ENCODE results near the gene PPP2R5B.
"Not testable (repeated sequence)": the region's sequence is repeated elsewhere in the genome, so short reads cannot be mapped to it uniquely, and the experiment has no call there.

PPP2R5B gene

GRCh38 chr11:64931290-64931689 lies 6.8 kb downstream of the PPP2R5B start:
- no peak for DNase-seq

GRCh38 chr11:64932324-64932723 lies 7.8 kb downstream of the PPP2R5B start:
- no peak for DNase-seq

DNA sequence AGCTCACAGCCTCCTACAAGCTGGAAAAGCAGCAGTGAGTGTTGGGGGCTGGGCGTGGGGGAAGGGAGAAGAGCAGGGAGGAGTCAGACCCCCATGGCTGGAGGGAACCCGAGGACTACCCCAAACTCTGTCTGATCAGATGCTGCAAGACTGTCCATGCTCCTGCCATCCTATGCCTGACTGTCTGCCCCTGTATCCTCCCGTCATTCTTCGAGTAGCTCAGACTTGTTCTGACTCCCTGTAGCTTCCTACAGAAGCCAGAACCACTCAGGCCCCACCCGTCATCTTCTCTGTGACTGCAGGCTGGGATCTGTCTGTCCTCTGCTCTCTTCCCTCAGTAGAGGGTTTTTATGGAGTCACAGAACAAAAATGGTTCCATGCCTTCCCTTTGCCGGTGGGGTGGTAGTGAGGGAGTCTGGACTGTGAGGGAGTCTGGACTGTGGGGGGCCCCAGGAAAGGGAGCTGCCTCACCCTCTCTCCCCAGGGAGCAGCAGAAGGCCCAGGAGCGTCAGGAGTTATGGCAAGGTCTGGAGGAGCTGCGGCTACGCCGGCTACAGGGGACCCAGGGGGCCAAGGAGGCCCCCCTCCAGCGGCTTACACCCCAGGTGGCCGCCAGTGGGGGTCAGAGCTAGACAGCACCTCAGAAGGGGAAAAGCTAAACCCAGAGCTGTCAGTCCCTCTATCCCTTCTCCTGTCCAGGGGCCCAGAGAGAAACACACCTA lies 8.9 kb downstream of the PPP2R5B start:
- DNase-seq: no peak

- DNase-seq: no peak
These were observed 9.6 kb downstream of the PPP2R5B start for GRCh38 chr11:64933935-64934681.

DNA sequence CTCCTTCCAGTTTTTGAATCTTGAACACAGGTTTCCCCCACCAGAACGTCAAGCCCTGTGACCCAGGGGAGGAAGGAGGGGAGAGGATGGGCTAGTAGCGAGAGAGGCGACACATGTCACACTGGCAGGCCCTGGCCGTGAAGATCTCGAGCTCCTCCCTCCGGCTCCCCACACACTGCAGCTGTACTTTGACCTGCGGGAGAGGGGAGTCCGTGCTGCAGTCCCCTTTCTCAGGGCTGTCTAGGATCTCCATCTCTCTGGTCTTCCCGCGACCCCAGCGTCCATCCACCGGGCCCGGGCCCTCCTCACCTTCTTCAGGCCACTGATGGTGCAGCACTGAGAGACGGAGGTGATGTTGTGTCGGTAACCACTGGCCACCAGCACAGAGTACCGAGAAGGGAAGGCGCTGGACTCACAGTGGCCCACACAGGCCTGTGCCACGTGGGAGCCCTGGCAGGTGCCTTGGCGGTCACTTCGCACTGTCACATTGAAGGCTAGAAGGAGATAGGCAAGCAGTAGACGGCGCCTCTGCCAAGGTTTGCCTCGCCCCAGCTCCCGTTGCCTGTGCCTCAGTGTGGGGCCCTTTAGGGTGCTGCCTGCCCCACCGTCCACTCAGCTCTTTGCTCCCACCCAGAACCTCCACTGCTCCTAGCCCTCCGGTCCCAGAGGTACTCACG lies 10.3 kb downstream of the PPP2R5B start:
- DNase-seq: no peak

DNA sequence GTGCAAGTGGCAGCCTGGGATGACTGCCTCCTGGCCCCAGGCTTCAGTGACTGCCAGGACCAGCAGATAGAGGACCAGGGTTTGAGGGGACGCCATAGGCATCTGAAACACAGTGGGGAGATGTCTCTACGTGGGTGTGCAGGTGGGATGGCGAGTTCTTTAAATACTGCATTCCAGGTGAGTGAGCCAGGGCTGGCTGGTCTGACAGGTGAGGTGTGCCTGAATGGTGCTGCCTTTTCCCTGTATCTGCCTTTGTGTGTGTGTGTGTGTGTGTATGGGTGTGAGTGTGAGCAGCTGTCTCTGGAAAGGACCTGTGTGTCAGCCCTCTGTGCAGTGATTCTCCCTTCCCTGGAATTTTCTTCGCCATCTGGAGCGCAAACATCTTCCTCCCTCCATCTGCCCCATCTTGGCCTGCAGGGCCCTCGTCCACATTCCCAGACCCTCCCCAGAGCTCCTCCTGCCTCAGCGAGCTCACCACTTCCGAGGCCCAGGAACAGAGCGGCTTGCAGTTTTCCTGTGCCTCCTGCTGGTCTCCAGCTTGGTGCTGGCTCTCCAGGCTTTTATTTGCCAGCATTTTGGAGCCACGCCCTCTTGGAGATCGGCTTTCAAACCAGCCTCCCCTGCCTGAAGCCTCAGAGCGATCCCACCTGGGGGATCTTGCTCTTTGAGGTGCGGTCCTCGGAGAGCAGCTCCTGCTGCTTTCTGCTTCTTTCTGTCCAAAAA lies 11.0 kb downstream of the PPP2R5B start, which contains the start of gene GPHA2:
Gene GPHA2, minus strand, starts transcription at position 535 of the 723 bp plus-strand sequence. Its CDS starts 433 bp downstream, at position 102.
- DNase-seq: no peak

DNA sequence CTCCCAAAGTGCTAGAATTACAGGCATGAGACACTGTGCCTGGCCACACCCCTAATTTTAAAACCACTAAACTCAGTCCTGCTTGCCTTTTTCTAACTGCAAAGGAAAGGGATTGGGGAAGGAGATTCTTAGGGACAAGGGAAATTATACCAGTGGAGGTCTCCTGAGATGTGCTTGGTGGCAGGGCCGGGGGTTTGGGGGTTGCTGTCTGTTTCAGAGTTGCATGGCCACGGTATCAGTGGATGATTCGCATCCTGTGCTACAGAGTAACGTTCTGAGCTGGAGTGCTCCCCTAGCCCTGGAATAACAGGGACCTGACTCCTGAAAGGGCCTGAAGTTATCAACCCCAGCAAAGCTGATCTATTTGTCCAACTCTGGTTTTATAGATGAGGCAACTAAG lies 12.1 kb downstream of the PPP2R5B start:
- no peak for DNase-seq

- DNase-seq: no peak
These were observed 22.8 kb downstream of the PPP2R5B start for GRCh38 chr11:64947208-64947814.

DNA sequence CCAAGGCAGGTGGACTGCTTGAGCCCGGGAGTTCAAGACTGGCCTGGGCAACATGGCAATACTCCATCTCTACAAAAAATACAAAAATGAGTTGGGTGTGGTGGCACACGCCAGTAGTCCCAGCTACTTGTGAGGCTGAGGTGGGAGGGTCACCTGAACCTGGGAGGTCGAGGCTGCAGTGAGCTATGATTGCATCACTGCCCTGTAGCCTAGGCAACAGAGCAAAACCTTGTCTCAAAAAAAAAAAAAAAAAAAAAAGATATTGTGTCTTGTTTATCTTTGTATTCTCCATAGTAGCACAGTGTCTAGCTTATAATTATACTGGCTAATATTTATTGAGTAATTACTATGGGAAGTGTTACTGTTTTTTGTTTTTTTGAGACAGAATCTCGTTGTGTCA lies 27.0 kb downstream of the PPP2R5B start:
- DNase-seq: no peak

DNA sequence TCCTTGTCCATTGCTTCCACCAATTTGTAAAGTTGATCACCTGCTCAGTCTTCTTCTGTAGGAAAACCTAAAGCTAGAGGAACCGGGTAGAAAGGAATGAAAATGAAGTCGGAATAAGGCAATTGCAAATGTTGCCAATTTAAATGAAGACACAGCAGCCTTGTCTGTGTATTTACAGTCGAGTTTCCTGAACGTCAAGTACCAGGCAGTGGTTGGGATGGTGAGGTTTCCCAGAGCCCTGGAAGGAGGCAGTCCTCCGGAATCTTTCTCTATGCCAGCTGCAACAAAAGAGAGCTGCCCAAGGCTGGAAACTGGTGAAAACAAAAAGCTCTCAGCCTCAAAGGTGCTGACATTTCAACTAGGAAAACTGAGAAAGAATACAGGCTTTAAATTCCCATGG lies 29.7 kb downstream of the PPP2R5B start:
- DNase-seq: no peak

- no peak for DNase-seq
These were observed 35.0 kb downstream of the PPP2R5B start for GRCh38 chr11:64959498-64959897.

DNA sequence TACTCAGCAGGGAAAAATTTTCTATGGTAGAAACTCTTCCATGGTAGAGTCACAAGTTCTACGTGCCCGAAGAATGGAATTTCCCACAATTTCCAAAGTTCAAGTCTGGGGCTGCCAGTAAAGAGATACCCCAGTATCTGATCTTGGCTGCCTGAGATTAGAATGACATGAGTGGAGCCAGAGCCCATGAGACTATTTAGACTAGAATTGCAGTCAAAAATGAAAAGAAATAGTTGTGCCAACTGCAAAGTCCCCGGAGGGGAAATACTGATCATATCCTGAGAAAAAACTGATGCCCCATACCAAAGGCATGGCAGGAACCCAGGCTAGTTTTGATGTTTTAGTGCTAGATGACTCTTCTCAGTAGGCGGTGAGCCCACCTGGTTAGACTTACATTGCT lies 36.2 kb downstream of the PPP2R5B start:
- DNase-seq: no peak

DNA sequence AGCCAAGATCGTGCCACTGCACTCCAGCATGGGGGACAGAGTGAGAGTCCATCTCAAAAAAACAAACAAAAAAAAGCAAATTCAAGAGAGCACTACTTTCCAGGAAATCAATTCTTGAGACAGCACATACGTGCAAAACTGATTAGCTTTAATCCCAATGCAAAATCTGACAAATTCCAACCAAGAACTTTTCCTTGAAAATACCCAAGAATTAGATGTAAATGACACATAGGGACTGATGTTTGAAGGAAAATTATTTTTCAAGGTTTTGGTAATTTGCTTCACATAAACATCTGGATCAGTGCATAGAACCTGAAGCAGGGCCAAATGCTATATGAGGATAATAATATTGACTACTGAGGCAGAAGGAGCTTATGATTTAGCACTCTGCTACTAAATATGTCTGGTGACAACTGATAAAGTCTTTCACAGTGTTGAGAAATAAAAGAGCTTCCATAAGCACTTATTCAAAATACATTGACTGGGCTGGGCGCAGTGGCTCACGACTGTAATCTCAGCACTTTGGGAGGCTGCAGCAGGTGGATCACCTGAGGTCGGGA lies 38.7 kb downstream of the PPP2R5B start:
- DNase-seq: no peak

DNA sequence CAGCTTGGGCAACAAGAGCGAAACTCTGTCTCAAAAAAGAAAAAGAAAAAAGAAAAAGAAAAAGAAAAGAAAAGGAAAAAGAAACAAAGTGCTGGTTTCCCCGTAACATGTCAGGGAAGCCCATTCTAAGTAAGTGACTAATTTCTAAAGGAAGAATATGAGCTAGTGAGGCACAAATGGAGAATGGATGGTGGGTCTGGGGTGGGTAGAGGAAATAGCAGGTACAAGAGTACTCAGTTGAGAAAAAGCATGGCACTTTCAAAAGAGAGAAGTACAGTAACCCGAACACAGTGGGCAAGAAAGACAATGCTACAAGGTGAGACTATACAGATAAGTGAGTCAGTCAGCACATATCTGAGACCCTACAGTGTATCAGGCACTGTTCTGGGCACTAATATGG lies 42.9 kb downstream of the PPP2R5B start:
- no peak for DNase-seq

DNA sequence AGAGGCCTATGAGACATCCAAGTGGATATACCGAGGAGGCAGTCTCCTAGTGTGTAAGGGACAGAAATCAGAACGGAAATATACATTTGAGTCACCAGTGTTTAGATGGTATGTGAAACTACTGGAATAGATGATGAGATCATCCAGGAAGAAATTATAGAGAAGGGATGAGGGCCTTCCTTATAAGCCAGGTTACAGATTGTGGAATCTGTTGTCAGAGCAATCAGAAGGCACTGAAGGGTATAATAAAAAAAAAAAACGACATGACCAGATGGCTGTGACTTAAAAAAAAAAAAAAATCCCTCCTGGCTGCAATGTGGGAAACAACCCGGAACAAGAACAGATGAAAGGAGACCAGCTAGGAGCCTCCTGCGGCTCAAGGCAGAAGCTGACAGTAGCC lies 44.7 kb downstream of the PPP2R5B start:
- no peak for DNase-seq

DNA sequence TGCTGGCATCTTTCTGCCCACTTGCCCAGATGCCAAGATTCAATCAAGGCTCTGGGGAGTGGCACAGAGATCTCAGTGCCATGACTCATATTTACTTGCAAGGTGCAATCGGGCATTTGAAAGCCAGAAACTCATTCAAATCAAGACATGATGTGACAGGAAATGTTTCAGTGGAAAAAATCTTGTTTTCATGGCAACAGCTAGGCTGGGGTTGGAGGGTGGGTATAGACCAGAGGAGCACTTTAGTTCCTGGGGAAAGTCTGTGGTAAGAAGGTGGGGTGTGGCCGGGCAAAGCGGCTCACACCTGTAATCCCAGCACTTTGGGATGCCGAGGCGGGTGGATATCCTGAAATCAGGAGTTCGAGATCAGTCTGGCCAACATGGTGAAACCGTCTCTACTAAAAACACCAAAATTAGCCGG lies 46.3 kb downstream of the PPP2R5B start:
- DNase-seq: peak; percentile 13

DNA sequence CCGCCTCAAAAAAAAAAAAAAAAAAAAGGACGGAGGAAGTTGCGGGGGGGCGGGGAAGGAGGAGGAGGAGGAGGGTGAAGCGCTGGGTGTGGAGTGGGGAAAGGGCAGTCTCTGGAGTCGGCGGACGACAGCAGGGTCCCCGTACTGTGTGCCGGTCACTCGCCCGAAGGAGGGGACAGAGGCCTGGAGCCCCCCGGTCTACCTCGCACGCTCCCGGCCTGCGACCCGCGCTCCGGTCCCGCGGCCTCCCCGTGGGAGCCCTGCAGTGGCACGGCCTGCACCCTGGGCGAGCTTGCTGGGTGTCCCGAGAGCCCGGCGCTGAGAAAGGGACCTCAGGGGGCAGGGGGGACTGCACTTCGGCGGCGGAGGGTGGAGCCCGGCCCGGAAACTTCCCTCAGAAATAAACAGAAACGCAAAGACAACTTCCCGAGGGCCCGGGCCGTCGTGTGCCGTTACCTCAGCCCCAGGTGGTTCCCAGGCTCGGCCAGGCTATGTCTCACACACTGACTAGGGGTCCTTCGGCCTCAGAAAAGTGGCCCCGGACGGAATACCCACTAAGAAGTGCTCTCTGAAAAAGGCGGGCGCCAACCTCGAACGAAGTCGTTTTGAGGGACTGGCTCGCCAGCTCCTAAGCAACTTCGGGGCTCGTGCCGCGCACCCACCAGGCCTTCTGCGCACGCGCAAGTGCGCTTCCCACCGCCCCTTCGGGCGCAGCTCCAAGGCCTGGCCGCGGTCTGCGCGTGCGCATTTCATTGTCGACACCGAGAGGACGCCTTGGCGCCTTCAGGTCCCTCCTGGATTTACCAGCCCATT lies 47.1 kb downstream of the PPP2R5B start, which contains the start of gene MAJIN:
Gene MAJIN, minus strand, starts transcription at position 688 of the 813 bp plus-strand sequence. CDS start 12,703 bp downstream, outside the sequence.
- DNase-seq: peak; percentile 91

DNA sequence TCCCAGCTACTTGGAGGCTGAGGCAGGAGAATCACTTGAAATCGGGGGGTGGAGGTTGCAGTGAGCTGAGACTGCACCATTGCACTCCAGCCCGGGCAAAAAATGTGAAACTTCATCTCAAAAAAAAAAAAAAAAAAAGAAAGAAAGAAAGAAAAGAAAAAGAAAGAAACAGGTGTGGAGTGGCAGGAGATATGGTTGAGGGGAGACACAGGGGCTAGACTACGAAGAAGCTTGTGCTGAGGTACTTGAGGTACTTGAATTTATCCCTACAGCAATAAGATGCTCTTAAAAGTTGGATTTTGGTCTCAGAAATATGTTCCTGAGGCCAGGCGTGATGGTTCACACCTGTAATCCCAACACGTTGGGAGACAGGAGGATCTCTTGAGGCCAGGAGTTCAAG lies 49.6 kb downstream of the PPP2R5B start:
- no peak for DNase-seq

DNA sequence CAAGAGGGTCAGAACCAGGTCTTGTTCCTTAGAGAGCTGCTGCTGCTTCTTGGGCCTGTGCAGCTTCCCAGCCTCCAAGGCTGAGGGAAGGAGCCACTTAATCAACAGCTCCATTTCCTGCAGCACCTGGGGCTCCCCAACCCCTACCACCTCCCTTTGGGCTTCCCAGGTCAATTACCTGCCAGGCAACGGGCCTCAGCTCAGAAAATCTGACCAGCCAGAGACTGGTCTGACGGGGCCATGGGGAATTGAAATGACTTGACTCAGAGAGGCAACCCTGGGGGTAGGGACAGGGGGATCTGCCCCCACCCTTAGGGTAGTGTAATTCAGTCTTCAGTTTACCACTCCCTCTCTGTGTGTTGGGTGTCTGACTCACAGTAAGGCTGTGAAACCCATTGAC lies 52.2 kb downstream of the PPP2R5B start:
- no peak for DNase-seq

DNA sequence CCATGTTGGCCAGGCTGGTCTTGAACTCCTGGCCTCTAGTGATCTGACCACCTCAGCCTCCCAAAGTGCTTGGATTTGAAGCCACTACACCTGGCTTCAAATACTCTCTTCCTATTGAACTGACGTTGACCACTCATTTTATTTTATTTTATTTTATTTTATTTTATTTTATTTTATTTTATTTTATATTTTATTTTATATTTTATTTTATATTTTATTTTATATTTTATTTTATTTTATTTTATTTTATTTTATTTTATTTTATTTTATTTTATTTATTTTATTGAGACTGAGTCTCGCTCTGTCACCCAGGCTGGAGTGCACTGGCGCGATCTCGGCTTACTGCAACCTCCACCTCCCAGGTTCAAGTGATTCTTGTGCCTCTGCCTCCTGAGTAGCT lies 58.9 kb downstream of the PPP2R5B start:
- not testable (repeated sequence) for DNase-seq
